GM12801 (cell line): ENCODE data around the gene UNC119B.

ENCODE experiments used
- TF ChIP-seq, protein P1 (sequence below): IDR thresholded peaks from one replicate; pipeline ENCODE4 v1.5.1; 2011; ENCODE audit warnings: control low read depth; ENCODE audit not compliant: insufficient read length; ENCODE audit errors: extremely low read depth

Gene UNC119B

DNA sequence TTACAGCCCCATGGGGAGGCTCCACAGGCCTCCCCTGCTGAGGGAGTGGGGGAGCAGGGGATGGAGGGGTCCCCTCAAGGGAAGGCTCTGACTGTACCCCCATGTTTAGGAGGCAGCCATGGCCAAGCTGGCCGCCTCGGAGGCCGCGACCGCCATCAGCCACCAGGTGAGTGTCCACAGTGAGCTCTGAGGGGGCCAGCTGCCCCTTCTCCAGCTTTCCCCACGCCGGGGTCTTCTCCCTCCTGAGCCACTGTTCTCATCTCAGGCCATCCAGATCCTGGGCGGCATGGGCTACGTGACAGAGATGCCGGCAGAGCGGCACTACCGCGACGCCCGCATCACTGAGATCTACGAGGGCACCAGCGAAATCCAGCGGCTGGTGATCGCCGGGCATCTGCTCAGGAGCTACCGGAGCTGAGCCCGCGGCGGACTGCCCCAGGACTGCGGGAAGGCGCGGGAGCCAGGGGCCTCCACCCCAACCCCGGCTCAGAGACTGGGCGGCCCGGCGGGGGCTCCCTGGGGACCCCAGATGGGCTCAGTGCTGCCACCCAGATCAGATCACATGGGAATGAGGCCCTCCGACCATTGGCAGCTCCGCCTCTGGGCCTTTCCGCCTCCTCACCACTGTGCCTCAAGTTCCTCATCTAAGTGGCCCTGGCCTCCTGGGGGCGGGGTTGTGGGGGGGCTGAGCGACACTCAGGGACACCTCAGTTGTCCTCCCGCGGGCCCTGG lies 28.9 kb downstream of the UNC119B start:
- TF ChIP-seq, protein P1, sequence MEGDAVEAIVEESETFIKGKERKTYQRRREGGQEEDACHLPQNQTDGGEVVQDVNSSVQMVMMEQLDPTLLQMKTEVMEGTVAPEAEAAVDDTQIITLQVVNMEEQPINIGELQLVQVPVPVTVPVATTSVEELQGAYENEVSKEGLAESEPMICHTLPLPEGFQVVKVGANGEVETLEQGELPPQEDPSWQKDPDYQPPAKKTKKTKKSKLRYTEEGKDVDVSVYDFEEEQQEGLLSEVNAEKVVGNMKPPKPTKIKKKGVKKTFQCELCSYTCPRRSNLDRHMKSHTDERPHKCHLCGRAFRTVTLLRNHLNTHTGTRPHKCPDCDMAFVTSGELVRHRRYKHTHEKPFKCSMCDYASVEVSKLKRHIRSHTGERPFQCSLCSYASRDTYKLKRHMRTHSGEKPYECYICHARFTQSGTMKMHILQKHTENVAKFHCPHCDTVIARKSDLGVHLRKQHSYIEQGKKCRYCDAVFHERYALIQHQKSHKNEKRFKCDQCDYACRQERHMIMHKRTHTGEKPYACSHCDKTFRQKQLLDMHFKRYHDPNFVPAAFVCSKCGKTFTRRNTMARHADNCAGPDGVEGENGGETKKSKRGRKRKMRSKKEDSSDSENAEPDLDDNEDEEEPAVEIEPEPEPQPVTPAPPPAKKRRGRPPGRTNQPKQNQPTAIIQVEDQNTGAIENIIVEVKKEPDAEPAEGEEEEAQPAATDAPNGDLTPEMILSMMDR: no peak

DNA sequence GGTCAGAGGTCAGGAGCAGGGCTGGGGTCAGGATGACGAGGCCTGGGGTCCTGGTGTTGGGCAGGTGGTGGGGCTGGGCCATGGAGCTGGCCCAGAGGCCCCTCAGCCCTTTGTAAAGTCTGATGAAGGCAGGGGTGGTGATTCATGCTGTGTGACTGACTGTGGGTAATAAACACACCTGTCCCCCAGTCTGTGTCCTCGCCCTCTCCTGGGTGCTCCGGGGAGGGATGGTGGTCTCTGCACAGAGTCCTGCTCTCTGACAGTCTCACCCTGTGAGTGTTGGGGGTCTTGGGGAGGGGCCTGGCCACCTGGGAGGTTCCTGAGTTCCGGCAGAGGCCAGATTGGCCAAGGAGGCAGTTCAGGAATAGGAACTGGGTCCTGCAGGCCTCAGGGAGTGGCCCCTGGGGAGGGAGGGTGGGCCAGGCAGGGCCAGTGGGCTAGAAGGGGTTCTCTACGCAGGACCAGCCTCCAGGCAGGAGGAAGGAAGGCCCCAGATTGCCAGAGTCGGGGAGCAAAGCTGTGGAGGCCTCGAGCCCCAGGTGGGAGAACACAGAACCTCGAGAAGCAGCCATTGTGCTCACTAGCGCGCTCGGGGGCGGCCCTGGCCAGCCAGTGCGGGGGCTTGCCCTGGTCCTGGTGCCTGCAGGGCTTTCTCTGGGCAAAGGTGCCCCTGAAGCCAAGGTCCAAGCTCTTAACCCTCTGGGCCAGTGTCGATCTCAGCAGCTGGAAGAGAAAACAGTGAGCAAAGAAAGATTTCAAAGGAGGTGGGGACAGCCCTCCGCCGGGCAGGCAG lies 29.8 kb downstream of the UNC119B start:
- TF ChIP-seq, protein P1: no peak

DNA sequence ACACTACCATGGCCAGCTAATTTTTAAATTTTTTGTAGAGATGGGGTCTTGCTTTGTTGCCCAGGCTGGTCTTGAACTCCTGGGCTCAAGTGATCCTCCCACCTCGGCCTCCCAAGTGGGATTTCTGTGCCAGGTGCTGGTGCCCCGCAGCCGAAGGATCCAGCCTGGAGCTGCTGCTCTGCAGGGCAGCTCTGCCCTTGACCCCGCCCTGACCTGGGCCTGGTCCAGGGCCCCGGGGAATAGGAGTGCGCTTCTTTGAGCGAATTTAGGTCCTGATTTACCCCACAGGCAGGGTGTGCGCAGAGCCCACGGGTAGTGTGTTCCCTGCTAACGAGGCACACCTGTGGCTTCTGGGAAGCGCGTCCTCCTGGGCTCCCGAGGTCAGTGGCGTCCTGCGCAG lies 30.6 kb downstream of the UNC119B start:
- TF ChIP-seq, protein P1: no peak

DNA sequence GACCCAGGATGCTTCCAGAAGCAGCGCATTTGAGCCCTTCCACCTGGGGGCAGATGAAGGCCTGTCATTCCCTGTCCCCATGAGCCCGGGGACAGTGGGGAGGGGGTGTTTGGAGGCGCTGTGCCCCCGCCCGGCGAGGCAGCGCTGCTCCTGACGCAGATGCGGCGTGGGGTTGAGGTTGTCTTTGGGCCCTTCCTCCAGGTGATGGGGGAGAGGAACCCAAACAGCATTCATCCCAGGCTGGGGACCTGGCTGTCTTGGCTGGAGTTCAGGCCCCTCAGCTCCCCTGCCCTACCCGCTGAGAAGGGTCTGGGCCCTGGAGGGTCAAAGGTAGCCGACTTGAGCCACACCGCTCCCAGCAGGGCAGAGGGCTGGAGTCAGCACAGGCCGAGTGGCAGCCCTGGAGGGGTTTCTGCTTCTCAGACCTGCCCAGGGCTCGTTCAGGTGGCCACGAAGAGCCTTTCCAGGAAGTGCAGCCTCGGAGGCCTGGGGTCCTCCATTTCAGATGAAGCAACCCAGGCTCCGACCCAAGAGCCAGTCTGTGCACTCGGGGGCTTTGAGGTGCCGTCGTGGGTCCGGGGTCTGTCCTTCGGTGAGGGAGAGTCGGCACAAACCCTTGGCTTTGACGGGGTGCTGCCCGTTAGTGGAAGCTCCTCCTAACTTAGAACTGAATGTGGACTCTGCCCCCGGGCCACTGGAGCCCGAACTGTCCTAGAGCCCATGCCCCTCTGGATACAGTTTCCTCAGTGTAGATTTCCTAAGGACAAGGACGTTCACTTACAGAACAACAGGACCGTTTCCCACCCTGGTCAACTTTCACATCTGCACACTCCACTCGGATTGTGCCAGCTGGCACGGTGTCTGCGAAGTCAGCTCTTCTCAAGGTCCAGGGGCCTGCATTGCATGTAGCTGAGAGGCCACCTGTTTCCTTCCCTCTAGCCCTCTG lies 31.5 kb downstream of the UNC119B start:
- TF ChIP-seq, protein P1: no peak

DNA sequence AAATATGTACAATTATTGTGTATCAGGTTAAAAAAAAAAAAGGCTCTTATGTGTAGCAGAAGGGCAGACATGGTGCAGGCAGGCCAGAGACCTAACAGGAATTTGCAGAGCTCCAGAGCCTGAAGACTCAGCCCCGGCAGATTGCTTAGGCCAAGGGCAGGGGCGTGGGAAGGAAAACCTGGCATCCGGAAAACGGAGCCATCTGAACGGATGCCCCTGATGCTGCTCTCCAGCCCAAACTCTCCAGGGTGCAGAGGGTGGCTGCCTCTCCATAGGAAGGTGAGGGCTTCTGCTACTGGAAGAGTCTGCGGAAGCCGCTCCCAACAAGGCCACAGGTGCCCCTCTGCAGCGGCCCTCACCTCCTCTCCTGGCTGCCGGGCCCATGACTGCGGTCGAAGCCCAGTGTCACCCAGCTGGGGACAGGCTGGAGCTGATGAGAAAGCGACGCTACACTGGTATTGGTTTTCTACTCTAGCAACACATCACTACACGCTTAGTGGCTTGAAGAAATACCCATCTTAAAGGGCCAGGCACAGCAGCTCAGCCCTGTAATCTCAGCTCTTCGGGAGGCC lies 34.8 kb downstream of the UNC119B start:
- TF ChIP-seq, protein P1: no peak

DNA sequence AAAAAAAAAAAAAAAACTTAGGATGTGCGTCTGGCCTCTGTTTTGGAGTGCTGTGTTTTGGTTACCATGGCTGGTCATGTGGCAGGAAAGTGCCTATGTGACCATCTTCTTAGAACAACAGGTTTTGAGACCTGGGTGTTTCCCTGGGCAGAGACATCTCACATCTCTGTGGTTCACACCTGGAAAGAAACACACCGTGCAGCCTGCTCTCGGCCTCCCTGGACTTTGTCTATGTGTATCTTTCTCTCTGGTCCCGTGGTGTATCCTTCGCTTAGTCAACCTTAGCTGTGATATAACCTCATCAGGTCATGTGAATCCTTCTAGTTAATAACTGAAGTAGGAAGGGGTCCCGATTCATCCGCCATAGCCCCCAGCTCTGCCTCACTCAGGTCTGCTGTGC lies 38.0 kb downstream of the UNC119B start:
- TF ChIP-seq, protein P1: no peak

DNA sequence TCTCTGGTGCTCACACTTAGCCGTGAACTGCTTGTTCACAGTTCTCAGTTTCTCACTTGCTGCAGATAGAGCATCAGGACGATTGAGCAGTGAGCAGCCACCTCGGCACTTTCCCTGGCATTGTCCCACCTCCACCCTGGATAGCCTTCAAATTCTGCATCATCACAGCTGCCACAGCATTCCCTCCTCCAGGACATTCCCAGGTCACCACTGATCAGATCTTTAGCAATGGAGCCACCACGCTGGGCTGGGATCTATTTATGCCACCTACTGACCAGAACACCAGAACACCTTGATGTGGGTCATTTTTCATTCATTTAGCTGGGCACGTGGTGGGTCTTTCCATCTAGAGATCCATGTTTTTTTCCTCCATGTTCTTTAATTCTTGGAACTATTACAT lies 39.0 kb downstream of the UNC119B start:
- TF ChIP-seq, protein P1: no peak
